DOHH2 (cell line): ENCODE data around the gene SV2B.

ENCODE experiments used
- CTCF ChIP-seq: fragments of 200-600 bp; sonication (generic); IDR thresholded peaks from one replicate; pipeline ENCODE4 v1.5.1; 2014; ENCODE audit warnings: antibody characterized with exemption, mild to moderate bottlenecking, low read depth, low read length; ENCODE audit not compliant: poor library complexity, severe bottlenecking
- EZH2phosphoT487 ChIP-seq: fragments of 200-600 bp; sonication (generic); IDR thresholded peaks from 2 replicates; pipeline ENCODE4 v1.6.1; 2017; ENCODE audit warnings: borderline replicate concordance, mild to moderate bottlenecking, antibody characterized with exemption, low read length, moderate library complexity, mixed read lengths

DNA sequence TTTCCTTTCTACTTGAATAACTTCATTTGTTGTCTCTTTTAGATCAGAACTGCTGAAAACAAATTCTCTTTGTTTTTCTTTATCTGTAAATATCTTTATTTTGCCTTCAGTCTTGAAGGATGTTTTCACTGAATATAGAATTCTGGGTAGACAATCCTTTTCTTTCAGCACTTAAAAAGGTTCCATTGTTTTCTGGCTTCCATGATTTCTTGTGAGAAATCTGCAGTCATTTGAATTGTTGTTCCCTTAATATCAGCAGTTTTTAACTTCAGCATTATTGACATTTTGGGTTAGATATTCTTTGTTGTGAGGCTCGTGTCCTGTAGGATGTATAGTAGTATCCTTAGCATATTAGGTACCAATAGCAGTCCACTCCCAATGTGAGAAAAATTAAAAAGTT, 65.8 kb downstream of the SV2B start:
- TF ChIP-seq CTCF, result no peak
- no peak for TF ChIP-seq EZH2phosphoT487
